ENCODE data around the gene TBPL2. TPM values are rescaled to one million over a fixed set of nuclear protein-coding genes. Genes with fewer than 3 reads are reported as not detected.
"Not testable (repeated sequence)": the region's sequence is repeated elsewhere in the genome, so short reads cannot be mapped to it uniquely, and the experiment has no call there.

TBPL2 gene
- total and polyA plus RNA-seq, 2 donors (not counting 3 experiments of a cell fraction or from before 2014, with no cell fraction given): not detected

GRCh38 chr14:55383541-55384140 lies 56.8 kb downstream of the TBPL2 start:
- dilution Hi-C loops (cut with MboI; ENCODE audit: extremely low pct_ligation_motif_present, low sequenced_read_pairs): no loop called here
- no peak for TF ChIP-seq CTCF (IDR thresholded peaks at IDR 0.05; ENCODE audit: extremely low read depth in 1 of 2, insufficient read depth in 1 of 2, low read depth in 1 of 2, low read length in 2 of 2)
- TF ChIP-seq MAX (IDR thresholded peaks at IDR 0.05; ENCODE audit: insufficient read depth, insufficient read length): no peak
- TF ChIP-seq GATA2 (IDR thresholded peaks at IDR 0.05; ENCODE audit: insufficient read depth, insufficient read length, low read depth, low read length): no peak
- no peak for TF ChIP-seq POLR2A (IDR thresholded peaks at IDR 0.05; ENCODE audit: low read depth, low read length)
- TF ChIP-seq POLR2AphosphoS5 (IDR thresholded peaks at IDR 0.05; ENCODE audit: insufficient read depth, low read depth, low read length): no peak
- no peak for TF ChIP-seq EZH2 (IDR thresholded peaks at IDR 0.05; ENCODE audit: borderline replicate concordance, low read depth, low read length, severe bottlenecking)
- TF ChIP-seq MYC (IDR thresholded peaks at IDR 0.05; ENCODE audit: low read depth, low read length): no peak
- TF ChIP-seq JUN (IDR thresholded peaks at IDR 0.05; ENCODE audit: borderline replicate concordance, insufficient read depth, insufficient read length, low read depth): no peak
- no peak for TF ChIP-seq FOS (IDR thresholded peaks at IDR 0.05; ENCODE audit: borderline replicate concordance, insufficient read depth, low read length)
- H3K9me1 ChIP-seq (replicated peaks; ENCODE audit: control insufficient read depth, extremely low read depth, insufficient read depth, low read length): no peaks in the 10 kb centered on the region
- DNase-seq (ENCODE audit: low read depth, low spot score): no peak
- H3K4me2 ChIP-seq (ENCODE audit: insufficient read depth, low read length): no peak overlapping the region
- no peak overlapping the region for H3K9ac ChIP-seq (replicated peaks; ENCODE audit: extremely low read depth, insufficient read depth, low read length)
- intact Hi-C loops (cut with micrococcal nuclease): no loop called here
- FAIRE-seq: no peak
- BruUV-seq (replicated peaks): no TSS peak
- no peaks in the 10 kb centered on the region for H3K9me3 ChIP-seq (replicated peaks; ENCODE audit: control insufficient read depth, insufficient read depth, low read length)
- H3K27me3 ChIP-seq (ENCODE audit: control insufficient read depth in 2 of 2, insufficient read depth in 2 of 2, low read length in 2 of 2): no peaks in the 10 kb centered on the region
- H3K36me3 ChIP-seq (ENCODE audit: control insufficient read depth in 2 of 2, extremely low read depth in 1 of 2, insufficient read depth in 2 of 2, low read length in 2 of 2): peaks cover 2 to 12% of the 10 kb centered on the region in 2 experiments
- H3K4me3 ChIP-seq (replicated peaks in 1 of 3; ENCODE audit: insufficient read depth in 1 of 3, low read depth in 1 of 3, low read length in 3 of 3): no peak overlapping the region
- H3K79me2 ChIP-seq (ENCODE audit: control insufficient read depth, insufficient read depth, low read length): no peaks in the 10 kb centered on the region
- H2AFZ ChIP-seq (ENCODE audit: low read depth, low read length): no peak overlapping the region
- ChIA-PET CTCF (interaction anchor here (1.4 to 1.6 kb wide), 2 partner anchors 138 to 171 kb away, joined by 4 read pairs; no protein-coding TSS in a partner anchor), POLR2A (no interaction called here)
- no peak overlapping the region for H3K27ac ChIP-seq (ENCODE audit: insufficient read depth, low read depth, low read length)
- H3K4me1 ChIP-seq (ENCODE audit: control insufficient read depth, extremely low read depth, insufficient read depth, low read length): no peaks in the 10 kb centered on the region
- H4K20me1 ChIP-seq (replicated peaks; ENCODE audit: control insufficient read depth, extremely low read depth, insufficient read depth, low read length): no peaks in the 10 kb centered on the region

- CTCF ChIA-PET: interaction anchor here (1.0 to 1.6 kb wide), 4 partner anchors 10 to 170 kb away, joined by 3 to 8 read pairs (median 4); no protein-coding TSS in a partner anchor
- dilution Hi-C loops (cut with MboI; ENCODE audit: extremely low pct_ligation_motif_present, low sequenced_read_pairs); H3K4me1 ChIP-seq (ENCODE audit: control insufficient read depth, extremely low read depth, insufficient read depth, low read length); H3K4me2 ChIP-seq (ENCODE audit: insufficient read depth, low read length); H3K9me1 ChIP-seq (replicated peaks; ENCODE audit: control insufficient read depth, extremely low read depth, insufficient read depth, low read length); H3K79me2 ChIP-seq (ENCODE audit: control insufficient read depth, insufficient read depth, low read length); H3K4me3 ChIP-seq (replicated peaks in 1 of 3; ENCODE audit: insufficient read depth in 1 of 3, low read depth in 1 of 3, low read length in 3 of 3); H2AFZ ChIP-seq (ENCODE audit: low read depth, low read length); BruUV-seq (replicated peaks); DNase-seq (ENCODE audit: low read depth, low spot score); H4K20me1 ChIP-seq (replicated peaks; ENCODE audit: control insufficient read depth, extremely low read depth, insufficient read depth, low read length); H3K27me3 ChIP-seq (ENCODE audit: control insufficient read depth in 2 of 2, insufficient read depth in 2 of 2, low read length in 2 of 2); intact Hi-C loops (cut with micrococcal nuclease); H3K9me3 ChIP-seq (replicated peaks; ENCODE audit: control insufficient read depth, insufficient read depth, low read length); POLR2A ChIA-PET; H3K9ac ChIP-seq (replicated peaks; ENCODE audit: extremely low read depth, insufficient read depth, low read length); FAIRE-seq; H3K27ac ChIP-seq (ENCODE audit: insufficient read depth, low read depth, low read length): not testable (repeated sequence)
- H3K36me3 ChIP-seq (ENCODE audit: control insufficient read depth in 2 of 2, extremely low read depth in 1 of 2, insufficient read depth in 2 of 2, low read length in 2 of 2): peaks cover 2 to 12% of the 10 kb centered on the region in 2 experiments
Observed at GRCh38 chr14:55383056-55383466, 57.4 kb downstream of the TBPL2 start.

Measured in endothelial cell of umbilical vein (primary cell).